NCI-H2081 (cell line): ENCODE data around the gene TCAIM.
"Not testable (repeated sequence)": the region's sequence is repeated elsewhere in the genome, so short reads cannot be mapped to it uniquely, and the experiment has no call there.

Experiments
- DNase-seq, 2 experiments: peaks; one replicate each; lab custom pipeline; 2025; lab: John Stamatoyannopoulos, UW

TCAIM gene

GRCh38 chr3:44416031-44417030 lies 77.8 kb downstream of the TCAIM start:
- DNase-seq = no peak

- DNase-seq = not testable (repeated sequence)
These were observed 79.6 kb downstream of the TCAIM start for GRCh38 chr3:44418118-44418517.

- DNase-seq = no peak
These were observed 80.0 kb downstream of the TCAIM start for GRCh38 chr3:44418549-44418948.

- DNase-seq = no peak
These were observed 80.8 kb downstream of the TCAIM start for GRCh38 chr3:44419116-44419922.

GRCh38 chr3:44419923-44420650 lies 81.5 kb downstream of the TCAIM start:
- DNase-seq = no peak

- DNase-seq = no peak
These were observed 82.1 kb downstream of the TCAIM start for GRCh38 chr3:44420676-44421075.

- DNase-seq = no peak
These were observed 82.7 kb downstream of the TCAIM start for GRCh38 chr3:44421280-44421679.

- DNase-seq = no peak
These were observed 86.2 kb downstream of the TCAIM start for GRCh38 chr3:44424758-44425157.

GRCh38 chr3:44427683-44428082 lies 89.1 kb downstream of the TCAIM start:
- no peak for DNase-seq

GRCh38 chr3:44428910-44429309 lies 90.3 kb downstream of the TCAIM start:
- DNase-seq = no peak

- no peak for DNase-seq
These were observed 90.9 kb downstream of the TCAIM start for GRCh38 chr3:44429459-44429858.

- DNase-seq = no peak
These were observed 91.9 kb downstream of the TCAIM start for GRCh38 chr3:44430466-44430865.

- DNase-seq = no peak
These were observed 96.4 kb downstream of the TCAIM start for GRCh38 chr3:44434834-44435510.

- no peak for DNase-seq
These were observed 97.6 kb downstream of the TCAIM start for GRCh38 chr3:44436181-44436580.

- DNase-seq = no peak
These were observed 99.2 kb downstream of the TCAIM start for GRCh38 chr3:44437800-44438199.

- DNase-seq = no peak
These were observed 101.1 kb downstream of the TCAIM start for GRCh38 chr3:44439499-44440295.

GRCh38 chr3:44442596-44443309 lies 104.2 kb downstream of the TCAIM start:
- no peak for DNase-seq

- DNase-seq = no peak
These were observed 105.9 kb downstream of the TCAIM start for GRCh38 chr3:44444437-44444836.

GRCh38 chr3:44444896-44445691 lies 106.5 kb downstream of the TCAIM start:
- DNase-seq = no peak
